B cell (primary cell): Measurements from ENCODE around the gene TSHZ3. TPM values are rescaled to one million over a fixed set of nuclear protein-coding genes. Genes with fewer than 3 reads are reported as not detected.

ENCODE experiments used
- ATAC-seq: fragments of 200-7000 bp; cut with Tn5 transposase; one replicate; pipeline ENCODE4 v1.10.0; 2021; ENCODE audit warnings: low read depth, mild to moderate bottlenecking, moderate number of reproducible peaks, moderate library complexity
- CTCF ChIA-PET: fragments of 350-600 bp; sonication (Branson Sonifier 250); formaldehyde crosslinking; loops from one replicate; lab custom pipeline; 2021; ENCODE audit warnings: antibody characterized with exemption, inconsistent platforms; lab: Charles Lee
- POLR2A ChIA-PET: fragments of 350-600 bp; sonication (Branson Sonifier 250); formaldehyde crosslinking; loops from one replicate; lab custom pipeline; 2021; ENCODE audit warnings: antibody characterized with exemption; lab: Charles Lee
- DNase-seq: peaks from one replicate; pipeline ENCODE4 v3.0.0; 2013
- H2AFZ ChIP-seq: 2 replicates; pipeline ENCODE4 v1.6.1; 2012; ENCODE audit warnings: mild to moderate bottlenecking, low read depth, low read length; ENCODE audit not compliant: insufficient read depth, poor library complexity, severe bottlenecking
- H3K27ac ChIP-seq, 2 donors: 1 replicate in 1 of 2; 2 replicates in 1 of 2; pipeline ENCODE4 v1.5.1; 2012 to 2013; ENCODE audit warnings: low read length in 2 of 2, mild to moderate bottlenecking in 2 of 2, moderate library complexity in 1 of 2
- H3K27me3 ChIP-seq, 4 experiments: fragments of 200-600 bp in 1 of 4; sonication (generic) in 1 of 4; replicated peaks in 1 of 4; 1 replicate in 2 of 4; 2 replicates in 2 of 4; pipeline versions ENCODE4 v1.6.1 to v1.7.0; 2013 to 2016; ENCODE audit warnings: low read length in 3 of 4, mild to moderate bottlenecking in 2 of 4, mixed read lengths in 1 of 4, moderate library complexity in 1 of 4; ENCODE audit not compliant: insufficient read depth in 4 of 4, control insufficient read depth in 3 of 4; ENCODE audit errors: control extremely low read depth in 1 of 4
- H3K36me3 ChIP-seq, 2 experiments: replicated peaks in 1 of 2; 1 replicate in 1 of 2; 2 replicates in 1 of 2; pipeline versions ENCODE4 v1.6.1 to v1.7.1; 2013; ENCODE audit warnings: low read length in 1 of 2; ENCODE audit not compliant: insufficient read depth in 2 of 2, control insufficient read depth in 1 of 2; ENCODE audit errors: control extremely low read depth in 1 of 2, extremely low read depth in 1 of 2
- H3K4me1 ChIP-seq, 2 donors: fragments of 200-600 bp in 1 of 2; sonication (generic) in 1 of 2; 1 replicate in 1 of 2; 2 replicates in 1 of 2; pipeline versions ENCODE4 v1.5.1 to v1.6.1; 2013 to 2017; ENCODE audit warnings: low read length in 2 of 2; ENCODE audit not compliant: control insufficient read depth in 2 of 2, insufficient read depth in 2 of 2
- H3K4me2 ChIP-seq: replicated peaks from 2 replicates; pipeline ENCODE3; 2012; ENCODE audit warnings: mild to moderate bottlenecking, low read depth, low read length; ENCODE audit not compliant: poor library complexity, severe bottlenecking
- H3K4me3 ChIP-seq, 5 experiments: fragments of 200-600 bp in 1 of 5; sonication (generic) in 1 of 5; 1 replicate in 3 of 5; 2 replicates in 2 of 5; pipeline versions ENCODE4 v1.5.1 to v1.7.0; 2011 to 2016; ENCODE audit warnings: low read length in 4 of 5, mild to moderate bottlenecking in 4 of 5, low read depth in 2 of 5, control low read depth in 1 of 5, moderate library complexity in 1 of 5; ENCODE audit not compliant: insufficient read depth in 1 of 5; ENCODE audit errors: control extremely low read depth in 1 of 5, extremely low read depth in 1 of 5
- H3K79me2 ChIP-seq: fragments of 200-600 bp; sonication (generic); one replicate; pipeline ENCODE4 v1.6.0; 2016; ENCODE audit warnings: low read length; ENCODE audit not compliant: control insufficient read depth, insufficient read depth
- H3K9ac ChIP-seq: fragments of 200-600 bp; sonication (generic); 2 replicates; pipeline ENCODE4 v1.6.1; 2017; ENCODE audit warnings: mild to moderate bottlenecking, low read length, moderate library complexity
- H3K9me3 ChIP-seq, 3 donors: one replicate each; pipeline versions ENCODE4 v1.6.1 to v1.7.1; 2013; ENCODE audit warnings: low read length in 2 of 3; ENCODE audit not compliant: control insufficient read depth in 2 of 3, insufficient read depth in 1 of 3; ENCODE audit errors: control extremely low read depth in 1 of 3
- H4K20me1 ChIP-seq: 2 replicates; pipeline ENCODE4 v1.6.0; 2012; ENCODE audit warnings: mild to moderate bottlenecking, low read length; ENCODE audit not compliant: insufficient read depth, control insufficient read depth, poor library complexity, severe bottlenecking
- H3K27ac Mint-ChIP-seq: one replicate; pipeline ENCODE4 v1.8.0; 2021; ENCODE audit warnings: mixed read lengths
- H3K27me3 Mint-ChIP-seq: one replicate; pipeline ENCODE4 v1.8.0; 2021; ENCODE audit warnings: mixed read lengths
- H3K4me1 Mint-ChIP-seq: one replicate; pipeline ENCODE4 v1.8.0; 2021; ENCODE audit warnings: mixed read lengths
- H3K4me3 Mint-ChIP-seq: one replicate; pipeline ENCODE4 v1.8.0; 2021; ENCODE audit warnings: mixed read lengths
- H3K9me3 Mint-ChIP-seq: one replicate; pipeline ENCODE4 v1.8.0; 2022; ENCODE audit warnings: mixed read lengths; ENCODE audit not compliant: insufficient read depth
- EZH2 ChIP-seq: IDR thresholded peaks from 2 replicates; pipeline ENCODE4 v1.6.1; 2012; ENCODE audit warnings: borderline replicate concordance, low read depth, mild to moderate bottlenecking, moderate library complexity, low read length; ENCODE audit not compliant: insufficient read depth, poor library complexity, severe bottlenecking
- WGBS: methylation state at CpG from one replicate; pipeline ENCODE4 v1.1.5; 2013; ENCODE audit warnings: missing lambda C conversion rate; ENCODE audit not compliant: insufficient coverage; 5-methylcytosine and 5-hydroxymethylcytosine counted together
- intact Hi-C: fragments of 100-400 bp; cut with micrococcal nuclease; formaldehyde crosslinking; loops from one replicate; pipeline ENCODE4 v1.10.0; 2022
- polyA plus RNA-seq: library from polyadenylated mRNA; depleted of rRNA; stranded (reverse); fragments of >200 nt; gene quantifications from 2 replicates; pipeline ENCODE4 v1.2.3, GENCODE V29; 2012
- total RNA-seq, 2 donors: library from RNA; stranded (reverse); fragments of 120-200 nt in 1 of 2; gene quantifications; 1 replicate in 1 of 2; 2 replicates in 1 of 2; pipeline versions ENCODE4 v1.2.3 to v1.2.4, GENCODE V29; 2013 to 2022
- TF ChIP-seq, protein P1 (sequence below): fragments of 200-600 bp; IDR thresholded peaks from one replicate; pipeline ENCODE4 v1.8.0; 2022; ENCODE audit warnings: antibody characterized with exemption, mild to moderate bottlenecking

TSHZ3 gene
- total and polyA plus RNA-seq, 2 donors (not counting 1 experiment from before 2014, with no cell fraction given): 0.03 to 0.34 TPM

DNA sequence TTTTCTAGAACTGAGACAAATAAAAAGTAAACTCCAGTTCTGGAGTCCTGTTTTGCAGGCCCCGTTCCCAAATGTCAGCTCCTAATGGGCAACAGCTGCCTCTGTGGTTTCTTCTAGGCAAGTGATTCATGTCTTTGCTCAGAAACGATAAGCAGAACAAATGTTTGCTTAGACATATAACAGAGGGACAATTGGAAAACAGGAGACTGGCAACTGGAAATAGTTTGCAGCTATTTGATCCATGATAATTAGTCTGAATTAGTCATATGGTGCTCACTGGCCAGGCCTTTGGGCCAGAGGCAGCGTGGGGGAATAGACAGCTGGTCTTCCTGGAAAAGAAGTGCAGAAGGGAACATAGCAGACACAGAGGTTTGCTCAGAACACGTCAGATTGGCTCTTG is 29.2 kb upstream of the TSHZ3 start:
- Mint-ChIP-seq H3K9me3 (no peaks in the 10 kb centered on the region), H3K4me3 (no peak overlapping the region)

DNA sequence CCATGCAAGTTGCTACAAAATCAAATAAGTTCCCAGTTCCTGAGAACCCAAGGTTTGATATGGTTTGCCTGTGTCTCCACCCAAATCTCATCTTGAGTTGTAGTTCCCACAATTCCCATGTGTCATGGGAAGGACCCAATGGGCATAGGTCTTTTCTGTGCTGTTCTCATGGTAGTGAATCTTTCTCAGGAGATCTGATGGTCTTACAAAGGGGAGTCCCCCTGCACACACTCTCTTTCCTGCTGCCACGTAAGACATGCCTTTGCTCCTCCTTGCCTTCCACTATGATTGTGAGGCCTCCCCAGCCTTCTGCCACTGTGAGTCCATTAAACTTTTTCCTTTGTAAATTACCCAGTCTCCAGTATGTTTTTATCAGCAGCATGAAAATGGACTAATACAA is 28.5 kb upstream of the TSHZ3 start:
- Histone ChIP-seq H3K4me2 (no peak overlapping the region), H3K4me1 (no peaks in the 10 kb centered on the region), H3K79me2 (no peaks in the 10 kb centered on the region), H4K20me1 (no peaks in the 10 kb centered on the region), H3K9ac (no peak overlapping the region), H3K27ac (no peak overlapping the region), H2AFZ (no peak overlapping the region), H3K4me3 (no peak overlapping the region), H3K9me3 (peaks cover 0 to 24% (median 0%) of the 10 kb centered on the region in 3 donors), H3K27me3 (no peaks in the 10 kb centered on the region), H3K36me3 (no peaks in the 10 kb centered on the region)
- intact Hi-C loops: no loop called here
- TF ChIP-seq, protein P1, sequence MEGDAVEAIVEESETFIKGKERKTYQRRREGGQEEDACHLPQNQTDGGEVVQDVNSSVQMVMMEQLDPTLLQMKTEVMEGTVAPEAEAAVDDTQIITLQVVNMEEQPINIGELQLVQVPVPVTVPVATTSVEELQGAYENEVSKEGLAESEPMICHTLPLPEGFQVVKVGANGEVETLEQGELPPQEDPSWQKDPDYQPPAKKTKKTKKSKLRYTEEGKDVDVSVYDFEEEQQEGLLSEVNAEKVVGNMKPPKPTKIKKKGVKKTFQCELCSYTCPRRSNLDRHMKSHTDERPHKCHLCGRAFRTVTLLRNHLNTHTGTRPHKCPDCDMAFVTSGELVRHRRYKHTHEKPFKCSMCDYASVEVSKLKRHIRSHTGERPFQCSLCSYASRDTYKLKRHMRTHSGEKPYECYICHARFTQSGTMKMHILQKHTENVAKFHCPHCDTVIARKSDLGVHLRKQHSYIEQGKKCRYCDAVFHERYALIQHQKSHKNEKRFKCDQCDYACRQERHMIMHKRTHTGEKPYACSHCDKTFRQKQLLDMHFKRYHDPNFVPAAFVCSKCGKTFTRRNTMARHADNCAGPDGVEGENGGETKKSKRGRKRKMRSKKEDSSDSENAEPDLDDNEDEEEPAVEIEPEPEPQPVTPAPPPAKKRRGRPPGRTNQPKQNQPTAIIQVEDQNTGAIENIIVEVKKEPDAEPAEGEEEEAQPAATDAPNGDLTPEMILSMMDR: no peak
- TF ChIP-seq EZH2: no peak
- no CpG with 5 or more reads among the region's 1 CpG for WGBS
- Mint-ChIP-seq H3K27ac (no peak overlapping the region), H3K4me1 (no peaks in the 10 kb centered on the region), H3K4me3 (no peak overlapping the region), H3K27me3 (no peaks in the 10 kb centered on the region), H3K9me3 (no peaks in the 10 kb centered on the region)
- DNase-seq: no peak
- ATAC-seq: no peak
- ChIA-PET CTCF (no interaction called here), POLR2A (no interaction called here)

More for the DNA sequence above, 29.2 kb upstream of the TSHZ3 start:
- Histone ChIP-seq H3K4me1 (no peaks in the 10 kb centered on the region), H4K20me1 (no peaks in the 10 kb centered on the region), H3K36me3 (no peaks in the 10 kb centered on the region), H3K9ac (no peak overlapping the region), H2AFZ (no peak overlapping the region), H3K4me2 (no peak overlapping the region), H3K79me2 (no peaks in the 10 kb centered on the region), H3K4me3 (no peak overlapping the region), H3K27me3 (no peaks in the 10 kb centered on the region), H3K27ac (no peak overlapping the region), H3K9me3 (peaks cover 0 to 25% (median 0%) of the 10 kb centered on the region in 3 donors)
- Mint-ChIP-seq H3K27ac (no peak overlapping the region), H3K4me1 (no peaks in the 10 kb centered on the region), H3K27me3 (no peaks in the 10 kb centered on the region)
- DNase-seq: no peak
- no peak for ATAC-seq
- WGBS: 26% methylated on average over 4 of the region's 4 CpGs
- TF ChIP-seq, protein P1: no peak
- no peak for TF ChIP-seq EZH2
- CTCF ChIA-PET: no interaction called here
- POLR2A ChIA-PET: no interaction called here
- intact Hi-C loops: no loop called here
